OCI-LY3 (cell line): ENCODE results near the gene SLC35F3.

Source experiments
- H2AFZ ChIP-seq: fragments of 200-600, 300-600 bp; shearing (Covaris generic); 2 replicates; pipeline ENCODE4 v1.6.0; 2014; ENCODE audit warnings: antibody characterized with exemption, low read depth, low read length
- H3K27ac ChIP-seq: fragments of 200-600, 300-600 bp; sonication (generic); 2 replicates; pipeline ENCODE4 v1.5.1; 2014; ENCODE audit warnings: mild to moderate bottlenecking, low read length, moderate library complexity, mixed read lengths
- H3K27me3 ChIP-seq: fragments of 200-600, 300-600 bp; sonication (generic); 2 replicates; pipeline ENCODE4 v1.6.1; 2014; ENCODE audit warnings: low read depth, low read length, mixed read lengths
- H3K36me3 ChIP-seq: fragments of 200-600, 300-600 bp; sonication (generic); replicated peaks from 2 replicates; pipeline ENCODE3; 2014; ENCODE audit warnings: low read depth, low read length, mixed read lengths
- H3K4me1 ChIP-seq: fragments of 300-600, 200-600 bp; sonication (generic); 2 replicates; pipeline ENCODE4 v1.6.1; 2014; ENCODE audit warnings: low read length, mixed read lengths
- H3K4me2 ChIP-seq: fragments of 200-600, 300-600 bp; sonication (generic); 2 replicates; pipeline ENCODE4 v1.6.1; 2014; ENCODE audit warnings: low read length, mixed read lengths
- H3K4me3 ChIP-seq: fragments of 300-600, 200-600 bp; sonication (generic); 2 replicates; pipeline ENCODE4 v1.5.1; 2014; ENCODE audit warnings: antibody characterized with exemption, mild to moderate bottlenecking, low read length, moderate library complexity
- H3K79me2 ChIP-seq: fragments of 300-600, 200-600 bp; shearing (Covaris generic); 2 replicates; pipeline ENCODE4 v1.6.1; 2014; ENCODE audit warnings: mild to moderate bottlenecking, low read length, mixed read lengths
- H3K9ac ChIP-seq: fragments of 300-600, 200-600 bp; shearing (Covaris generic); 2 replicates; pipeline ENCODE4 v1.6.0; 2014; ENCODE audit warnings: mild to moderate bottlenecking, low read length, moderate library complexity
- H3K9me3 ChIP-seq: fragments of 200-600, 300-600 bp; shearing (Covaris generic); 2 replicates; pipeline ENCODE4 v1.6.1; 2014; ENCODE audit warnings: low read length, mixed read lengths; ENCODE audit not compliant: insufficient read depth
- H4K20me1 ChIP-seq: fragments of 200-600, 300-600 bp; sonication (generic); 2 replicates; pipeline ENCODE4 v1.6.1; 2016; ENCODE audit warnings: low read length, mixed read lengths; ENCODE audit not compliant: insufficient read depth
- EZH2phosphoT487 ChIP-seq: fragments of 200-600 bp; shearing (Covaris generic); IDR thresholded peaks from 2 replicates; pipeline ENCODE4 v1.6.1; 2018; ENCODE audit warnings: antibody characterized with exemption, mixed run types, low read depth
- TF ChIP-seq, protein P1 (sequence below): fragments of 200-600, 300-600 bp; sonication (generic); IDR thresholded peaks from 2 replicates; pipeline ENCODE4 v1.5.1; 2014; ENCODE audit warnings: antibody characterized with exemption, low read length, low read depth

The SLC35F3 gene

DNA sequence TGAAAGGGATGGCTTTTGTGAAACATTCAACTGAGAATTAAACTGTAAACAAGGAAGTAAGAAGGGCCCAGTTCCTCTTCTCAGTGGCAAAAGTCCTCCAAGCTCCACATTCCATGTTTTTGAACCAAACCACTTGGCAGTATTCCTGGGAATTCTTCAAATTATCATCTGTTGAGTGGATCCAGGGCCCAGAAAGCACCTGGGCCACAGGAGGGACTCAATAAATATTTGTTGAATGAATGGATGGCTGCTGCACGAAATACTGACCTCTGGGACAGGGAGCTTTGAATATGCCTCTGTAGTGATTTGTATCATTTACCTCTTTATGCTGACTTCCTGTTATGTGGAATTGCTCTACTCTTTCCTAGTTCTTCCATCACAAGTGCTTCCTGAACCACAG, 4.7 kb downstream of the SLC35F3 start:
- Histone ChIP-seq H3K4me3 (no peak overlapping the region), H3K27me3 (peaks cover 43% of the 10 kb centered on the region), H3K9ac (no peak overlapping the region), H3K79me2 (no peaks in the 10 kb centered on the region), H2AFZ (no peak overlapping the region), H3K9me3 (no peaks in the 10 kb centered on the region; the same call in 1 of the 2 replicates), H3K4me1 (peaks cover 14% of the 10 kb centered on the region), H3K27ac (no peak overlapping the region), H4K20me1 (peaks cover 4% of the 10 kb centered on the region; the same call in 1 of the 2 replicates), H3K4me2 (no peak overlapping the region), H3K36me3 (no peaks in the 10 kb centered on the region)
- no peak for TF ChIP-seq EZH2phosphoT487
- TF ChIP-seq, protein P1, sequence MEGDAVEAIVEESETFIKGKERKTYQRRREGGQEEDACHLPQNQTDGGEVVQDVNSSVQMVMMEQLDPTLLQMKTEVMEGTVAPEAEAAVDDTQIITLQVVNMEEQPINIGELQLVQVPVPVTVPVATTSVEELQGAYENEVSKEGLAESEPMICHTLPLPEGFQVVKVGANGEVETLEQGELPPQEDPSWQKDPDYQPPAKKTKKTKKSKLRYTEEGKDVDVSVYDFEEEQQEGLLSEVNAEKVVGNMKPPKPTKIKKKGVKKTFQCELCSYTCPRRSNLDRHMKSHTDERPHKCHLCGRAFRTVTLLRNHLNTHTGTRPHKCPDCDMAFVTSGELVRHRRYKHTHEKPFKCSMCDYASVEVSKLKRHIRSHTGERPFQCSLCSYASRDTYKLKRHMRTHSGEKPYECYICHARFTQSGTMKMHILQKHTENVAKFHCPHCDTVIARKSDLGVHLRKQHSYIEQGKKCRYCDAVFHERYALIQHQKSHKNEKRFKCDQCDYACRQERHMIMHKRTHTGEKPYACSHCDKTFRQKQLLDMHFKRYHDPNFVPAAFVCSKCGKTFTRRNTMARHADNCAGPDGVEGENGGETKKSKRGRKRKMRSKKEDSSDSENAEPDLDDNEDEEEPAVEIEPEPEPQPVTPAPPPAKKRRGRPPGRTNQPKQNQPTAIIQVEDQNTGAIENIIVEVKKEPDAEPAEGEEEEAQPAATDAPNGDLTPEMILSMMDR = no peak

DNA sequence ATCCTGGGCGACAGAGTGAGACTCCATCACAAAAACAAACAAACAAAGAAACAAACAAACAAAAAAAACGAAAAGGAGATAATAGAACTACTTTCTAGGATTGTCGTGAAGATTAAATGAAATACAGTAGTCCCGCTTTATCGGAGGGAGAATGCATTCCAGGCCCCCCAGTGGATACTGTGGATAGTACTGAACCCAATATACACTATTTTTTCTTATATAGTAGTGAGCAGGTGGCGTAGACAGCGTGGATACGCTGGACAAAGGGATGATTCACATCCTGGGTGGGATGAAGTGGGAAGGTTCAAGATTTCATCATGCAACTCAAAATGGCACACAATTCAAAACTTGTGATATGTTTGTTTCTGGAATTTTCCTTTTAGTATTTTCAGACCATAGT, 8.0 kb downstream of the SLC35F3 start:
- H3K9ac ChIP-seq = no peak overlapping the region
- H3K4me2 ChIP-seq = no peak overlapping the region
- no peak overlapping the region for H2AFZ ChIP-seq
- no peaks in the 10 kb centered on the region for H3K36me3 ChIP-seq
- H4K20me1 ChIP-seq = peaks cover 4% of the 10 kb centered on the region; the same call in 1 of the 2 replicates
- H3K79me2 ChIP-seq = no peaks in the 10 kb centered on the region
- H3K4me3 ChIP-seq = no peak overlapping the region
- peaks cover 7% of the 10 kb centered on the region for H3K4me1 ChIP-seq
- TF ChIP-seq EZH2phosphoT487 = no peak
- TF ChIP-seq, protein P1 = no peak
- peaks cover 43% of the 10 kb centered on the region for H3K27me3 ChIP-seq
- no peak overlapping the region for H3K27ac ChIP-seq
- H3K9me3 ChIP-seq = no peaks in the 10 kb centered on the region

DNA sequence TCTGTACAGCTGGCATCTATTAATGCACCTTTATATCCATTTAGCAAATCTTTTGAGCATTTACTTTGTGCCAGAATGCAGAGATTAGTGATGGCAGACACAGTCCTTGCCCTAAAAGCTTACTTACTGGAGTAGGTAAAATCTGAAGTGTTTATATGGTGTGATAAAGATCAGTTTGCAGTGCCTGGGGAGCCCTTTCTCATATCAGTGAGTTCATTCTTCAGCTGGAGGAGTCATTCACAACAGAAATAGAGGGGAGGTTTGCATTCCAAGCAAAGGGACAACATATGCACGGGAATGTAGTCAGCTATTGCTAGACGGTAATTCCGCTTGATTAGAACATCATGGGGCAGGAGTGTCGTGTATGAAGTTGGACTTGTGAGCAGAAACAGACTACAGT, 8.4 kb downstream of the SLC35F3 start:
- Histone ChIP-seq H4K20me1 (peaks cover 4% of the 10 kb centered on the region; the same call in 1 of the 2 replicates), H3K27me3 (peaks cover 46% of the 10 kb centered on the region), H3K79me2 (no peaks in the 10 kb centered on the region), H3K4me2 (no peak overlapping the region), H3K27ac (no peak overlapping the region), H3K9ac (no peak overlapping the region), H3K9me3 (no peaks in the 10 kb centered on the region), H3K4me1 (peaks cover 7% of the 10 kb centered on the region), H3K36me3 (no peaks in the 10 kb centered on the region), H3K4me3 (no peak overlapping the region), H2AFZ (no peak overlapping the region)
- no peak for TF ChIP-seq EZH2phosphoT487
- TF ChIP-seq, protein P1 = no peak

DNA sequence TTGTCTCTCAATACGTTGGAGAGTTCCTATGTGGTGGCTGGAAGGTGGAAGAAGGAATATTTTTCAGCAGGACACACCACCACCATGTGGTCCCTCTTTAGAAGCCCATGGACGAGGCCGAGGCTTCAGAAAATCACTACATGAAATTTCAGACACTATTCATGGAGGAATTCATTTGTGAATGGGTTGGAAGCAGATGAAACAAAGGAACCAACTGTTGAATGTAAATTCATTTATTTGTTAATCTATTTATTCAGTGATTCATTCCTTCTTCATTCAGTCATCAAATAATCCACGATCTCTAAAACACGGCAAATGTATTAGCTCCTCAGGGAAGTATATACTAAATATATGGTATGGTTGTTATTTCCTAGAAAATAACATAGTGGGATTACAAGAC, 12.2 kb downstream of the SLC35F3 start:
- H3K4me1 ChIP-seq = no peaks in the 10 kb centered on the region
- H3K4me3 ChIP-seq = no peak overlapping the region

More for the DNA sequence above, 12.2 kb downstream of the SLC35F3 start:
- Histone ChIP-seq H2AFZ (no peak overlapping the region), H3K9ac (no peak overlapping the region), H4K20me1 (no peaks in the 10 kb centered on the region), H3K27ac (no peak overlapping the region), H3K27me3 (peaks cover 40% of the 10 kb centered on the region), H3K9me3 (no peaks in the 10 kb centered on the region), H3K4me2 (no peak overlapping the region), H3K36me3 (no peaks in the 10 kb centered on the region), H3K79me2 (no peaks in the 10 kb centered on the region)
- TF ChIP-seq, protein P1 = no peak
- no peak for TF ChIP-seq EZH2phosphoT487
